ENCODE results near the gene CXADR.

GRCh38 chr21:17585875-17586450, 73.1 kb downstream of the CXADR start:
- TF ChIP-seq POLR2A (IDR thresholded peaks at IDR 0.05; ENCODE audit: low read length): no peak
- no peak for TF ChIP-seq GATA1 (IDR thresholded peaks at IDR 0.05; ENCODE audit: low read depth, low read length)
